GM12878 (cell line): Measurements from ENCODE around the gene KLHL30. TPM values are rescaled to one million over a fixed set of nuclear protein-coding genes. Genes with fewer than 3 reads are reported as not detected.
"Not testable (repeated sequence)": the region's sequence is repeated elsewhere in the genome, so short reads cannot be mapped to it uniquely, and the experiment has no call there.

Source experiments
- ATAC-seq: fragments of 200-7000 bp; cut with Tn5 transposase; 3 replicates; pipeline ENCODE4 v1.9.1; 2020; ENCODE audit warnings: mild to moderate bottlenecking, moderate library complexity
- BruUV-seq: library from RNA; stranded (reverse); fragments of 400-500 nt; replicated peaks from 2 replicates; lab custom pipeline; 2021; lab: Mats Ljungman, UMichigan
- CTCF ChIA-PET: fragments of 300-600 bp; sonication (Branson Sonifier 250); formaldehyde crosslinking; extraction: SDS; loops from one replicate; lab custom pipeline; 2021; ENCODE audit warnings: inconsistent platforms; lab: Yijun Ruan, JAX
- POLR2A ChIA-PET: fragments of 350-600 bp; formaldehyde crosslinking; extraction: SDS; loops from one replicate; lab custom pipeline; 2021; ENCODE audit warnings: inconsistent platforms; lab: Charles Lee
- RAD21 ChIA-PET: fragments of 300-600 bp; sonication (Branson Sonifier 250); formaldehyde crosslinking; loops from one replicate; lab custom pipeline; 2023; ENCODE audit warnings: antibody characterized with exemption; ENCODE audit not compliant: unreplicated experiment; lab: Charles Lee
- SMC1A ChIA-PET: fragments of 300-600 bp; sonication (Branson Sonifier 250); formaldehyde crosslinking; loops from one replicate; lab custom pipeline; 2023; ENCODE audit not compliant: unreplicated experiment, uncharacterized antibody; lab: Charles Lee
- DNase-seq: peaks from one replicate; pipeline ENCODE4 v3.0.0-alpha.2; 2011; ENCODE audit warnings: low read depth, low spot score
- FAIRE-seq: peaks from 3 replicates; lab custom pipeline; 2011; peaks lifted over from hg19 to GRCh38; lab: Jason Lieb, UNC
- H2AFZ ChIP-seq: 2 replicates; pipeline ENCODE4 v1.6.0; 2011; ENCODE audit warnings: low read depth, low read length, control low read depth; ENCODE audit not compliant: control insufficient read depth
- H3K27ac ChIP-seq: 2 replicates; pipeline ENCODE4 v1.5.1; 2011; ENCODE audit warnings: control low read depth; ENCODE audit not compliant: control insufficient read depth, insufficient read depth
- H3K27me3 ChIP-seq, 2 experiments: replicated peaks in 1 of 2; 2 replicates each; pipeline versions ENCODE4 v1.6.0 to v1.6.1; 2011; ENCODE audit warnings: low read length in 1 of 2; ENCODE audit not compliant: control insufficient read depth in 2 of 2, insufficient read depth in 2 of 2
- H3K36me3 ChIP-seq, 2 experiments: 2 replicates each; pipeline ENCODE4 v1.5.1; 2011; ENCODE audit warnings: low read length in 1 of 2; ENCODE audit not compliant: control insufficient read depth in 2 of 2, insufficient read depth in 2 of 2
- H3K4me1 ChIP-seq: 2 replicates; pipeline ENCODE4 v1.6.1; 2011; ENCODE audit warnings: mild to moderate bottlenecking, low read length, moderate library complexity, mixed read lengths; ENCODE audit not compliant: control insufficient read depth, insufficient read depth
- H3K4me2 ChIP-seq: 2 replicates; pipeline ENCODE4 v1.6.0; 2011; ENCODE audit warnings: control low read depth; ENCODE audit not compliant: control insufficient read depth, insufficient read depth
- H3K4me3 ChIP-seq: fragments of 200-600 bp; sonication (generic); 2 replicates; pipeline ENCODE4 v1.5.1; 2016
- H3K79me2 ChIP-seq: 2 replicates; pipeline ENCODE4 v1.6.0; 2011; ENCODE audit warnings: low read length; ENCODE audit not compliant: control insufficient read depth, insufficient read depth
- H3K9ac ChIP-seq: 2 replicates; pipeline ENCODE4 v1.8.0; 2011; ENCODE audit warnings: low read length, control low read depth, mixed read lengths; ENCODE audit not compliant: control insufficient read depth, insufficient read depth
- H3K9me3 ChIP-seq: replicated peaks from 3 replicates; pipeline ENCODE4 v1.5.1; 2011; ENCODE audit warnings: mild to moderate bottlenecking, low read length; ENCODE audit not compliant: control insufficient read depth, insufficient read depth
- H4K20me1 ChIP-seq: 2 replicates; pipeline ENCODE4 v1.6.0; 2011; ENCODE audit not compliant: control insufficient read depth, insufficient read depth
- FOXK2 ChIP-seq: fragments of 450-650 bp; IDR thresholded peaks from 2 replicates; pipeline ENCODE4 v1.6.1; 2017; ENCODE audit warnings: mild to moderate bottlenecking, moderate library complexity
- FOXM1 ChIP-seq: IDR thresholded peaks from 2 replicates; pipeline ENCODE4 v1.6.1; 2012; ENCODE audit warnings: low read depth, mild to moderate bottlenecking, inconsistent platforms, low read length, moderate library complexity
- GATAD2B ChIP-seq: fragments of 450-650 bp; conservative IDR thresholded peaks from 2 replicates; pipeline ENCODE4 v1.6.1; 2017; ENCODE audit warnings: low read depth, mild to moderate bottlenecking, moderate library complexity
- JUND ChIP-seq: IDR thresholded peaks from 2 replicates; pipeline ENCODE4 v1.6.1; 2012; ENCODE audit warnings: low read depth, mild to moderate bottlenecking, low read length, improper control_type of control experiment, moderate library complexity
- NR2C2 ChIP-seq: IDR thresholded peaks from 2 replicates; pipeline ENCODE4 v1.6.1; 2011; ENCODE audit warnings: borderline replicate concordance, low read depth; ENCODE audit not compliant: control insufficient read depth, insufficient read length
- RAD51 ChIP-seq: fragments of 450-650 bp; IDR thresholded peaks from 2 replicates; pipeline ENCODE4 v1.6.1; 2016; ENCODE audit warnings: moderate library complexity, mild to moderate bottlenecking, inconsistent platforms
- TCF7 ChIP-seq: IDR thresholded peaks from 2 replicates; pipeline ENCODE4 v1.6.1; 2014; ENCODE audit warnings: antibody characterized with exemption, borderline replicate concordance
- WGBS: methylation state at CpG from one replicate; pipeline ENCODE4 v1.1.6; 2016; ENCODE audit warnings: low lambda C conversion rate; ENCODE audit not compliant: insufficient replicate concordance, insufficient coverage; ENCODE audit errors: missing lambda C conversion rate; 5-methylcytosine and 5-hydroxymethylcytosine counted together
- in situ Hi-C: fragments of 300-500 bp; cut with MboI; formaldehyde crosslinking; loops from 9 replicates; pipeline ENCODE4 v1.14.3; 2018; ENCODE audit warnings: mixed read lengths
- intact Hi-C: fragments of 100-400 bp; cut with micrococcal nuclease; formaldehyde crosslinking; loops from one replicate; pipeline ENCODE4 v1.14.2; 2022; ENCODE audit not compliant: unreplicated experiment
- polyA plus RNA-seq, 11 experiments: library from polyadenylated mRNA; depleted of rRNA in 4 of 11; unstranded in 6 of 11; stranded (reverse) in 5 of 11; fragments of >200 nt; fragmentation: Nextera tagmentation in 4 of 11; fragmentation: Illumina TruSeq in 1 of 11; extraction: Ambion mirVana in 4 of 11; extraction: Trizol in 1 of 11; gene quantifications; 1 replicate in 1 of 11; 2 replicates in 10 of 11; pipeline versions ENCODE4 v1.2.1 to v1.2.3, GENCODE V29; 2011 to 2016; ENCODE audit warnings: inconsistent platforms in 2 of 11, missing spikeins in 2 of 11, low read depth in 1 of 11
- total RNA-seq, 4 experiments: library from RNA; depleted of rRNA in 3 of 4; stranded (reverse); fragments of >200 nt in 3 of 4; fragmentation: Illumina TruSeq in 1 of 4; extraction: Trizol in 1 of 4; gene quantifications; 2 replicates each; pipeline versions ENCODE4 v1.2.1 to v1.2.3, GENCODE V29; 2013 to 2021
- TF ChIP-seq, protein P1 (sequence below): fragments of 450-650 bp; IDR thresholded peaks from 2 replicates; pipeline ENCODE4 v1.6.1; 2017; ENCODE audit warnings: mild to moderate bottlenecking, moderate library complexity

The KLHL30 gene
- total and polyA plus RNA-seq, 10 of the 15 experiments (the other 5 are each of a cell fraction or from before 2014, with no cell fraction given) = 0.03 TPM; not detected in 9

DNA sequence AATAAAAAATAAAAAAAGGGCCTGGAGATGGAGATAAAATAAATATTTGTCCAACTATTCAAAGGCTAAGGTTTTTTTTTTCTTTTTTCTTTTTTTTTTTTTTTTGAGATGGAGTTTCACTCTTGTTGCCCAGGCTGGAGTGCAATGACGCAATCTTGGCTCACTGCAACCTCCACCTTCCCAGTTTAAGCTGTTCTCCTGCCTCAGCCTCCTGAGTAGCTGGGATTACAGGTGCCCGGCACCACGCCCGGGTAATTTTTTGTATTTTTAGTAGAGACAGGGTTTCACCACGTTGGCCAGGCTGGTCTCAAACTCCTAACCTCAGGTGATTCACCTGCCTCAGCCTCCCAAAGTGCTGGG is 32.6 kb downstream of the KLHL30 start:
- FAIRE-seq, H3K4me3 ChIP-seq, CTCF ChIA-PET, H3K79me2 ChIP-seq, intact Hi-C loops, ATAC-seq, H2AFZ ChIP-seq, H3K4me2 ChIP-seq, H4K20me1 ChIP-seq, POLR2A ChIA-PET, H3K9me3 ChIP-seq, H3K4me1 ChIP-seq, H3K27me3 ChIP-seq, H3K27ac ChIP-seq, BruUV-seq, DNase-seq, SMC1A ChIA-PET, H3K9ac ChIP-seq, in situ Hi-C loops: not testable (repeated sequence)
- 72% methylated on average over 5 of the region's 5 CpGs for WGBS
- H3K36me3 ChIP-seq = peaks cover 9 to 23% of the 10 kb centered on the region in 2 experiments
- RAD21 ChIA-PET = interaction anchor here (1.2 kb wide), 1 partner anchor 92 kb away, joined by 4 read pairs; no protein-coding TSS in a partner anchor

DNA sequence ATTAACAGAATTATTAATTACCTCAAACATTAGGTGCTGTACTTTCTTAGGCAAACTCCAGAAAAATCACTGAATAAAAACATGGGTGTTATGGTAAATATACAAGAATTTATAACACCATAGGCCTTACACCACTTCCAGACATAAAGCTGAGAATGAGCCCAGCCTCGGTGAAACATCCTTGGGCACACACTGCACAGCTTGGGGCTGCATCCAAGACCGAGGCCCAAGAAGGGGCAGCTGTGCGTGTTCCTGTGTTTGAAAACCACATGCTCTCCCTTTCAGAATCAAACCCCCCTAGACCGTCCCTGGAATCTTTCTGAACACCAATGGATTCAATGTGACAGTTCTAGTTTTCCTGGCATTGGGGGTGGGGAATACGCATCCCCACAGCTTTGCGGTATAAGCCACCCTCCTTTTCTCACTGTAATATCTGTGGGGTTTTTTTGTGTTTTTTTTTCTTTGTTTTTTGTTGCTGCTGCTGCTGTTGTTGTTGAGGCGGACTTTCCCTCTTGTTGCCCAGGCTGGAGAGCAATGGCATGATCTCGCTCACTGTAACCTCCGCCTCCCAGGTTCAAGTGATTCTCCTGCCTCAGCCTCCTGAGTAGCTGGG is 33.2 kb downstream of the KLHL30 start:
- H3K27me3 ChIP-seq = no peaks in the 10 kb centered on the region
- no peak for FAIRE-seq
- no peak overlapping the region for H3K9ac ChIP-seq
- peaks cover 10 to 28% of the 10 kb centered on the region in 2 experiments for H3K36me3 ChIP-seq
- ChIA-PET RAD21 (interaction anchor here (1.2 kb wide), 1 partner anchor 92 kb away, joined by 4 read pairs; no protein-coding TSS in a partner anchor), CTCF (no interaction called here), POLR2A (no interaction called here), SMC1A (no interaction called here)
- no peak overlapping the region for H3K4me2 ChIP-seq
- DNase-seq = no peak
- H4K20me1 ChIP-seq = no peaks in the 10 kb centered on the region; the same call in 1 of the 2 replicates
- WGBS = 96% methylated on average over 9 of the region's 9 CpGs
- no TSS peak for BruUV-seq
- H3K27ac ChIP-seq = no peak overlapping the region
- H3K9me3 ChIP-seq = no peaks in the 10 kb centered on the region
- no peaks in the 10 kb centered on the region for H3K79me2 ChIP-seq
- no peak for ATAC-seq
- intact Hi-C loops (no loop called here), in situ Hi-C loops (no loop called here)
- H2AFZ ChIP-seq = no peak overlapping the region
- H3K4me3 ChIP-seq = no peak overlapping the region
- no peaks in the 10 kb centered on the region for H3K4me1 ChIP-seq
- no peak for TF ChIP-seq TCF7
- no peak for TF ChIP-seq FOXK2
- TF ChIP-seq NR2C2 = no peak
- no peak for TF ChIP-seq GATAD2B
- no peak for TF ChIP-seq RAD51
- no peak for TF ChIP-seq JUND
- TF ChIP-seq FOXM1 = no peak
- TF ChIP-seq, protein P1, sequence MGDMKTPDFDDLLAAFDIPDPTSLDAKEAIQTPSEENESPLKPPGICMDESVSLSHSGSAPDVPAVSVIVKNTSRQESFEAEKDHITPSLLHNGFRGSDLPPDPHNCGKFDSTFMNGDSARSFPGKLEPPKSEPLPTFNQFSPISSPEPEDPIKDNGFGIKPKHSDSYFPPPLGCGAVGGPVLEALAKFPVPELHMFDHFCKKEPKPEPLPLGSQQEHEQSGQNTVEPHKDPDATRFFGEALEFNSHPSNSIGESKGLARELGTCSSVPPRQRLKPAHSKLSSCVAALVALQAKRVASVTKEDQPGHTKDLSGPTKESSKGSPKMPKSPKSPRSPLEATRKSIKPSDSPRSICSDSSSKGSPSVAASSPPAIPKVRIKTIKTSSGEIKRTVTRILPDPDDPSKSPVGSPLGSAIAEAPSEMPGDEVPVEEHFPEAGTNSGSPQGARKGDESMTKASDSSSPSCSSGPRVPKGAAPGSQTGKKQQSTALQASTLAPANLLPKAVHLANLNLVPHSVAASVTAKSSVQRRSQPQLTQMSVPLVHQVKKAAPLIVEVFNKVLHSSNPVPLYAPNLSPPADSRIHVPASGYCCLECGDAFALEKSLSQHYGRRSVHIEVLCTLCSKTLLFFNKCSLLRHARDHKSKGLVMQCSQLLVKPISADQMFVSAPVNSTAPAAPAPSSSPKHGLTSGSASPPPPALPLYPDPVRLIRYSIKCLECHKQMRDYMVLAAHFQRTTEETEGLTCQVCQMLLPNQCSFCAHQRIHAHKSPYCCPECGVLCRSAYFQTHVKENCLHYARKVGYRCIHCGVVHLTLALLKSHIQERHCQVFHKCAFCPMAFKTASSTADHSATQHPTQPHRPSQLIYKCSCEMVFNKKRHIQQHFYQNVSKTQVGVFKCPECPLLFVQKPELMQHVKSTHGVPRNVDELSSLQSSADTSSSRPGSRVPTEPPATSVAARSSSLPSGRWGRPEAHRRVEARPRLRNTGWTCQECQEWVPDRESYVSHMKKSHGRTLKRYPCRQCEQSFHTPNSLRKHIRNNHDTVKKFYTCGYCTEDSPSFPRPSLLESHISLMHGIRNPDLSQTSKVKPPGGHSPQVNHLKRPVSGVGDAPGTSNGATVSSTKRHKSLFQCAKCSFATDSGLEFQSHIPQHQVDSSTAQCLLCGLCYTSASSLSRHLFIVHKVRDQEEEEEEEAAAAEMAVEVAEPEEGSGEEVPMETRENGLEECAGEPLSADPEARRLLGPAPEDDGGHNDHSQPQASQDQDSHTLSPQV = no peak
